ENCODE data around the gene SPACDR. TPM values are rescaled to one million over a fixed set of nuclear protein-coding genes. Genes with fewer than 3 reads are reported as not detected.

Gene SPACDR
- total RNA-seq, 1 experiment from 2014 or later, result not detected

DNA sequence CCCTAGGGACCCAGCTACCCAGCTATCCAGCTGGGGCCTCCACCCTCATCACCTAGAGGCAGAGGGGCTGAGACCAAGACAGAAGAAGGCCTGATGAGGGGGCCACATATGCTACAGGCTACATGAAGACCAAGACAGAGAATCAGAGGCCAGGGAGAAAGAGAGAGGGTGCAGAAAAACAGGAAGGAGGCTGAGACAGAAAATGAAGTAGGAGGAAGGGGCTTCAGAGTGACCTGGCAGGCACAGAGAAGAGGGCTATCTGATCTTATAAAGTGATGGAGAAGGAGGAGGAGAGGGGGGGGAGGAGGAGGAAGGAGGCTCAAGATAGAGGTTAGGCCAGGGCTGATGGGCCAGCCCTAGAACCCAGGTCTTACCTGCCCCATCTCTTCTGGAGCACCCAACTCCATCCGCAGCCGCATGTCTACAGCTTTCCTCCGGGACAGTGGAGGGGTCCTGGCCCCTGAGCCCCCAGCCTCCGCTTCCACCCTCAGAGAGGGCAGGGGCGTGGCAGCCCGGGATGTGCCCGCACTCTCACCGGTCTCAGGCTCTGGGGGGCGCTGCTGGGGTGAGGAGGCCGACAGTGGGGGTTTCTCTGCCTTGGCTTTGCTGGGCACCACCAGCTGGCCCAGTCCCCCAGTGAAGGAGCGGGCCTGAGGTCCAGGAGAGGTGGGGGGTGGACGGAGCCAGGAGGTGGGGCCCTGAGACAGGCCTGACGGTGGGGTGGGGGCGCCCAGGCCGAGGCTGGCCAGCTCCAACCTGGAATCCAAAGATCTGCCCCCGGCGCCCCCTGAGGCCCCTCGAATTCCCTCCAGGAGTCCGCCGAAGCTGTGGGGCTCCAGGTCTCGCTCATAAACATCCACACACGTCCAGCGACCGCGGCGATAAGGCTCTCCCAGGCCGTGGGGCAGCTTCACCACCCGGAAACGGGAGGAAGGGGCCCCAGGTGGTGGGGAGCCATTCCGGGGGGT, 13.1 kb upstream of the SPACDR start:
- H4K5ac ChIP-seq (ENCODE audit: insufficient read length, low read depth, low read length), result no peak overlapping the region
- no peaks in the 10 kb centered on the region; the same call in 1 of the 2 replicates for H3K4me1 ChIP-seq (ENCODE audit: insufficient read depth, low read length)
- H2BK12ac ChIP-seq (ENCODE audit: insufficient read length, low read depth, low read length), result no peak overlapping the region
- peak overlapping the region; percentile 36 to 75; a peak in 4 of 5 replicates for H3K4me3 Mint-ChIP-seq
- H2BK15ac ChIP-seq (ENCODE audit: low read depth, low read length), result no peak overlapping the region
- peaks cover 16 to 35% of the 10 kb centered on the region in 2 experiments for H3K4me1 Mint-ChIP-seq
- H2BK20ac ChIP-seq (ENCODE audit: low read depth, low read length, poor library complexity, severe bottlenecking), result no peak overlapping the region
- H3K4me2 ChIP-seq (ENCODE audit: insufficient read depth, insufficient read length, low read length), result peak overlapping the region; percentile 45
- H3K23me2 ChIP-seq (ENCODE audit: insufficient read length, low read depth, low read length, poor library complexity, severe bottlenecking), result peaks cover 7% of the 10 kb centered on the region
- H3K18ac ChIP-seq (ENCODE audit: insufficient read length, low read depth, low read length), result no peak overlapping the region
- no peaks in the 10 kb centered on the region for H3K79me1 ChIP-seq (ENCODE audit: insufficient read depth, low read depth, low read length, poor library complexity, severe bottlenecking)
- H3K56ac ChIP-seq (ENCODE audit: insufficient read length, low read depth, low read length), result no peak overlapping the region
- no peak overlapping the region for H4K91ac ChIP-seq (ENCODE audit: insufficient read length, low read depth, low read length)
- H3K27me3 ChIP-seq (ENCODE audit: insufficient read depth, low read length), result no peaks in the 10 kb centered on the region
- no peak overlapping the region for H2BK120ac ChIP-seq (ENCODE audit: low read depth, low read length, poor library complexity, severe bottlenecking)
- TF ChIP-seq, protein P1, sequence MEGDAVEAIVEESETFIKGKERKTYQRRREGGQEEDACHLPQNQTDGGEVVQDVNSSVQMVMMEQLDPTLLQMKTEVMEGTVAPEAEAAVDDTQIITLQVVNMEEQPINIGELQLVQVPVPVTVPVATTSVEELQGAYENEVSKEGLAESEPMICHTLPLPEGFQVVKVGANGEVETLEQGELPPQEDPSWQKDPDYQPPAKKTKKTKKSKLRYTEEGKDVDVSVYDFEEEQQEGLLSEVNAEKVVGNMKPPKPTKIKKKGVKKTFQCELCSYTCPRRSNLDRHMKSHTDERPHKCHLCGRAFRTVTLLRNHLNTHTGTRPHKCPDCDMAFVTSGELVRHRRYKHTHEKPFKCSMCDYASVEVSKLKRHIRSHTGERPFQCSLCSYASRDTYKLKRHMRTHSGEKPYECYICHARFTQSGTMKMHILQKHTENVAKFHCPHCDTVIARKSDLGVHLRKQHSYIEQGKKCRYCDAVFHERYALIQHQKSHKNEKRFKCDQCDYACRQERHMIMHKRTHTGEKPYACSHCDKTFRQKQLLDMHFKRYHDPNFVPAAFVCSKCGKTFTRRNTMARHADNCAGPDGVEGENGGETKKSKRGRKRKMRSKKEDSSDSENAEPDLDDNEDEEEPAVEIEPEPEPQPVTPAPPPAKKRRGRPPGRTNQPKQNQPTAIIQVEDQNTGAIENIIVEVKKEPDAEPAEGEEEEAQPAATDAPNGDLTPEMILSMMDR (conservative IDR thresholded peaks at IDR 0.05), result peak; percentile 44; the same call in 2 of the 3 replicates
- H3K4ac ChIP-seq (ENCODE audit: low read depth, low read length), result no peak overlapping the region
- H4K8ac ChIP-seq (replicated peaks; ENCODE audit: insufficient read length, low read depth, low read length), result no peak overlapping the region
- H2BK5ac ChIP-seq (ENCODE audit: insufficient read length, low read length), result no peak overlapping the region
- H3K9me3 ChIP-seq (ENCODE audit: control insufficient read depth, low read depth, low read length), result no peaks in the 10 kb centered on the region
- H3K36me3 Mint-ChIP-seq (ENCODE audit: insufficient read depth in 1 of 3, low read depth in 3 of 3), result peaks cover 0 to 5% (median 0%) of the 10 kb centered on the region in 3 experiments; a peak in 1 of 7 replicates
- H3K27me3 Mint-ChIP-seq (ENCODE audit: low read depth), result no peaks in the 10 kb centered on the region
- no peak overlapping the region for H3K27ac Mint-ChIP-seq
- H3K9me3 Mint-ChIP-seq, result no peaks in the 10 kb centered on the region; a peak in 1 of 5 replicates
- WGBS (ENCODE audit: extremely low coverage, insufficient read length, low lambda C conversion rate), result no CpG with 5 or more reads among the region's 30 CpGs
- no peak overlapping the region for H3K14ac ChIP-seq (ENCODE audit: insufficient read depth, low read length)
- peak; percentile 52 for DNase-seq
- no peak overlapping the region for H3K23ac ChIP-seq (ENCODE audit: insufficient read length, low read depth, low read length)
- H4K20me1 ChIP-seq (ENCODE audit: control insufficient read depth, insufficient read depth, insufficient read length), result no peaks in the 10 kb centered on the region
- no peak overlapping the region for H3T11ph ChIP-seq (ENCODE audit: low read length)
- no peak overlapping the region for H2AFZ ChIP-seq (ENCODE audit: low read length)
- H2AK5ac ChIP-seq (ENCODE audit: insufficient read length, low read length), result no peak overlapping the region
- H3K9ac ChIP-seq (ENCODE audit: extremely low read depth, insufficient read length, low read length), result no peak overlapping the region
- no peak overlapping the region for H3K27ac ChIP-seq (ENCODE audit: insufficient read length, low read depth, low read length)
- H3K79me2 ChIP-seq (ENCODE audit: insufficient read depth, low read length), result no peaks in the 10 kb centered on the region

All from H9 (cell line).